Activated CD8-positive, alpha-beta memory T cell treated with anti-CD3 and anti-CD28 coated beads for 1 hour (primary cell): ENCODE measurements around the gene PRKCB.

Experiments
- DNase-seq, 2 donors: peaks; one replicate each; pipeline ENCODE4 v3.0.0-alpha.2; 2020; ENCODE audit warnings: low read depth in 1 of 2; ENCODE audit errors: extremely low read depth in 1 of 2

PRKCB gene

GRCh38 chr16:23934610-23935236 lies 98.9 kb downstream of the PRKCB start:
- no peak for DNase-seq

GRCh38 chr16:23940111-23940510 lies 104.3 kb downstream of the PRKCB start:
- no peak for DNase-seq

- DNase-seq: no peak
Observed at GRCh38 chr16:23941025-23941424, 105.2 kb downstream of the PRKCB start.

DNA sequence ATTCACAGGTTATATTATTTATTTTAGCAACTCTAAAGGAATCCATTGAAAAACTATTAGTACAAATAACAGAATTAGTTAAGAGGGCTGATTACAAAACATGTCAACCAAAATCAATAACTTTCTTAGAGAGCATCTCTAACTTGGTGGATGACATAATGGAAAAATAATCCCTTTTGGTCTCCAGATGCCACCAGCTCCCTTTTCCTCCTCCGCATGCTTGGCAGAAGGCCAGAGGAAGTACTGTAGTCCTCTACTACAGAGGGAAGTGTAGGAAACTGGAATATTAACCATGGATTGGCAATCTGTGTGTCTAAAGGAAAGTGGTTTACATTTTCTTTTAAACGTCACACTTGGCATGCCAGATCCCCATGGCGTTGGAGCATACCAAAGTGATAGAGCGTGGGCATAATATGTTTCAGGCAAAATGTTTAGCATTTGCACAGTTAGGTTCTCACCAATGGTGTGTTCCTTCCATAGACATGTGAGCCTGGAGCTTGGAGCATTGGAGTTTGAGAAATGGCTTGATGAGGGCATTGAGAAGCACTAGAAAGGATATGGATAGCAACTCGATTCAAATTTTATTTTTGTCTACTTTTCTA lies 106.3 kb downstream of the PRKCB start:
- no peak for DNase-seq

- no peak for DNase-seq
Observed at GRCh38 chr16:23943604-23944003, 107.8 kb downstream of the PRKCB start.

- DNase-seq: no peak
Observed at GRCh38 chr16:23944381-23944780, 108.6 kb downstream of the PRKCB start.

DNA sequence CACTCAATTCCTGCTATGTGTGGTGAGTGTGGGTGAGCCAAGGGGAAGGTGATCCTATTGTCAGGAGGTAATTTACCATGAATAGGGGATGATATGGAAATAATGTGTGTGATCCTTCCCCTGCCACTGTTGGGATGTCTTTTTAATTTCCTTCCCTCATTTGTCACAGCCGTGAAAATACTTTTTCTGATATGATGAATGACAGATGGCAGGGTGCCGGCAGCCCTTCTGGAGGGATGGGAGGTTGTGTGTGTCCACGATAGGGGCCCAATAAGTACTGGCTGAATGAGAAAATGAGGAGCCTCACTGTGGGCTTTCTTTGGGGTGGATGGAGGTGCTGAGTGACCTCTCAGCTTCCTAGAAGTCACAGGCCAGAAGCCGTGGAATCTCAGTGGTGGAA lies 109.5 kb downstream of the PRKCB start:
- no peak for DNase-seq

DNA sequence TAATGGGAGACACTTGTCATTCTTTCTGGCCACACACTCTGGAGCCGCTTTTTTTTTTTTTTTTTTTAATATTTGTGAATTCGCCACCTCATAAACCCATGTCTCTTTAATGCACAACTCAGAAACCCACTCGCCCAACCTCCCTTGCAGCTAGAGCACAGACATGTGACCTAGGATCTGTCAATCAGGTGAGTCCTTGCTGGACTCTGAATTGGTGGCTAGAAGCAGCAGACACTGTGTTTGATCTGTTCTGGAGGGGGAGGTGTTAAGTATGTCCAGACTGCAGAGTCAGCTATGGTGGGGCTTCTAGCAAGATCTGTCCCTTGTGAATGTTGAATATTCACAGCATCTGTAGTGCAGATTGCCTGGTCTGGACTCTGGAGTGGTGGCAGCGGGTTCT lies 112.1 kb downstream of the PRKCB start:
- no peak for DNase-seq

- DNase-seq: peak; percentile 22 to 35
Observed at GRCh38 chr16:23948949-23949411, 113.2 kb downstream of the PRKCB start.

GRCh38 chr16:23949630-23950290 lies 114.0 kb downstream of the PRKCB start:
- DNase-seq: peak in 1 of 2 donors; percentile 44

DNA sequence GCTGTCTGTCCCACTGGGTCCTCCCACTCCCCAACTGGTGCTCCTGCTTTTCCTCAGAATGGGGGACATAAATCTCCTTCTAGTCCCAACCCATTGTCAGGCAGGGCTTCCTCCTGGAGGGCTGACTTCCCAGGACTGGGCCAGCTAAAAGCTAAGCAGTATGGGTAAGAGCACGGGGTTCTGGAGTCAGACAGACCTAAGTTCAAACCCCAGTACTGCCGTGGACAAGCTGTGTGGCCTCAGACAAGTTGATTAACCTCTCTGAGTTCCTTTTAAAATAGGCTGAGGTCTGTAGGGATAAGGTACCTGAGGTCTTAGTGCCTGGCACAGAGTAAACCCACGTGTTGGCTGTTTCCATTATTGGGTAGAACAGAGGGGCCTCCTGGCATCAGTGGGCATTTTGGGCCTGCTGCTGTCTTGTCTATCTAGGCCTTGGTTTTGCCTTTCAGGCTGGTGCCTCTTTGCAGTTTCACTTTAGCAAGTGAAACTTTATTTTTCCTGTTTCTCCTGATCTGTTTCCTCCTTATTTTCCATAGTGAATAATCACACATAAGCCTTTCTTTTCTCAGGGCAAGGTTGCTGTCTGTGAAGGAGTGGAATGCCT lies 114.6 kb downstream of the PRKCB start:
- no peak for DNase-seq

DNA sequence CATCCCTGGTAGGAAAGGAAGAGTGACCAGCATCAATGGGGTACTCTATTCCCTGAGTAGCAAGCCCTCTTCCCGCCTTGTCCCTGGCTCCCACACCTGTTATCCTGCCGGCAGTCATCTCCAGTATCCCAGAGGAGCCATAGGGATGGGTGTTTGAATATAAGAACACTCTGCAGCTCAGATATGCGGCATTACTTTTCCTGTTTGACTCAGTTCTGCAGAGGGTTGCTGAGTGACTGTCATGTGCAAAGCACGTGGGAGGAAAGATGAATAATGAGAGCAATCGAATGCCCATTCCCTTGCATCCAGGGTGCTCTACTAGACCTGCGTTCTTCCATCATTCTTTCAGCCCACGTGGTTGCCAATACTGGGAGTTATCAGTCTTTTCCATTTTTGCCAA lies 115.1 kb downstream of the PRKCB start:
- no peak for DNase-seq

- DNase-seq: peak in 1 of 2 donors; percentile 20
Observed at GRCh38 chr16:23952128-23952970, 116.6 kb downstream of the PRKCB start.

GRCh38 chr16:23952971-23953300 lies 117.2 kb downstream of the PRKCB start:
- DNase-seq: no peak

DNA sequence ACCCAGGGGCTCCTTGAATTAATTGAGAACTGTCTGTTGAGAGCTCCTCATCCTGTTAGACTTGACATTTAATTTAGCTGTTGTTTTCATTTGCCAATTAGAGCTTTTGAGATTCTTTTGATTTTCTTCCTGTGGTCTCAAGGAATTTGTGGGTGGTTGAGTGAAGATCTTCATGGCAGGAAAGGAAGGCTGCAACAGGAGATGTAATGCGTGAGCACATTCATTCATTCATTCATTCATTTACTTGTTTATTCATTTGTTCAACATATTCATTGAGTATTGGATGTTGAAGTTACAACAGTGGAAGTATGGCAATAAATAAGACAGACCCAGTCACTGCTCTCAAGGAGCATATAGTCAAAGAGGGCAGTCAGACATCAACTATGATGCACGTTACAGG lies 117.7 kb downstream of the PRKCB start:
- DNase-seq: no peak

DNA sequence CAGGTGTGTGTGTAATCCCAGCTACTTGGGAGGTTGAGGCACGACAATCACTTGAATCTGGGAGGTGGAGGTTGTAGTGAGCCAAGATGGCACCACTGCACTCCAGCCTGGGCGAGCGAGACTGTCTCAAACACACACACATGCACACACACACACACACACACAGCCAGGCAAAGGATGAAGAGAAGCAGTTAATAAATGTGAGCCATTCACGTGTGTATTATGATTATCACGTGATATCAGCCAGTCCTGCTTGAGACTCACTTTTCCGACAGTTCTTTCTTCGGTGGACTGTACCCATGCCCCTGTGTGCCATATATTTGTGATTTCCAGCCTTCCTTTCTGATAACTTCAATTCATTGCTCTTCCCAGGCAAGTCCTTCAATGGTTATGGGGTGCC lies 119.3 kb downstream of the PRKCB start:
- no peak for DNase-seq

GRCh38 chr16:23957287-23957686 lies 121.5 kb downstream of the PRKCB start:
- no peak for DNase-seq

- no peak for DNase-seq
Observed at GRCh38 chr16:23959072-23959751, 123.4 kb downstream of the PRKCB start.

DNA sequence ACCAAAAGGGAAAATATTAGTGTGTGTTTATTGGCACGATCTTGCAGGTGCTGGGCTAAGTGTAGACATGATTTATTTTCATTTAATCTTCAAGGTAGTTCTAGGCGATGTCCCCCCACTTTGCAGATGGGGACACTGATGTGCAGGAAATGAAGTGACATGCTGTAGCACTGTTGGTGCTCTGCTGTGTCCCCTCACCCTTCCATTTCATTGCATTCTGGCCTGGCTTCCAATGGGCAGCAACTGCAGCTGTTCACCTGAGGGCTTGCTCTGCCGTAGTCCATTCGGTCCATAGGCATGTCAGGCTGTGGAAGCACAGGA lies 123.9 kb downstream of the PRKCB start:
- DNase-seq: no peak

GRCh38 chr16:23960081-23960885 lies 124.5 kb downstream of the PRKCB start:
- DNase-seq: no peak
